ENCODE results near the gene EN2.

Gene EN2

DNA sequence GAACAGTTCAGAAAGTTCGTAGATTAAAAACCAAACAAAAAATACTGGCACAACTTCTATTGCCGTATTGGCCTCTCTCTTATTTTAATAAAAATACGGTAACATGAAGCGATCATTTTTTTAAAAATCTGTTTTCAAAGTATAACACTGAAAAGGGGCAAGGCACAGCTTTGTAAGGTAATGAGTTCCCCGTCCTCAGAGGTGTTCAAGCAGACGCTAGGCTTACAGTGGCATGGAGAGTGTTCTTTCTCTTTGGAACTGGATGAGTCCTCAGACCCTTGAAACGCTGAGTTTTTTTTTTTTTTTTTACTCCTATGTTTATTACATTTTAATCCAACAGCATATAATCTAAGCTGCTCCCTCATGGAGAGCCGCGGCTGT is 7.8 kb downstream of the EN2 start:
- no peak for DNase-seq

DNA sequence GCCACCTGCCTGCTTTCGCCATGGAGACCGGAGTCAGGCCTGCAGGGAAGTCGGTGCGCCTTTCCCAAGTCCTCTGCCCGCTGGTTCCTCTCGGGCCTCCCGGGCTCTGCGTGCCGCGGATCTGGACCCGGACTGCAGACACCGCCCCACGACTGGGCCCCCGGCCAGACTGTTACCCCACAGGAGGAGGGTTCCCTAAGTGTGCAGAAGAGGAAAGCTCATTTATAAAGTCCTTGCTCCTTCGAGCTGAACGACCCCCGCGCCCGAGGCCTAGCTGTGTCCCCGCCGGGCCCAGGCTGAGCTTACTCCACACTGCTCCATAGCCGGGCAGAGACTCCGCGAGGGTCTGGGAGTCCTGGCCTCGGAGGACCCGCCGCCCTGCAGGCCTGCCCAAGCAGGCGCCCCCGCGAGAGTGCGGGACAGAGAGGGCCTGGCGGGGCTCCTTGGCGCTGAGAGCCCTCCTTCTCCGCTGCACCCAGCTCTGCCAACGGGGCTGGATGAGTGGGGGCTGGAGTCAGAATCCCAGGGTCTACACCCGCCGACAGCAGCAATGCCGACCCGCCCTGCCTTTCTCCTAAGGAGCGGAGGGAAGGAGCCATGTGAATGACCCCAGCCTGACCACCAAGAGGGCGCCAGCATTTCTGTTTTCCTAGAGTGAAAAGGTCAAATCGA is 8.3 kb downstream of the EN2 start:
- no peak for DNase-seq

DNA sequence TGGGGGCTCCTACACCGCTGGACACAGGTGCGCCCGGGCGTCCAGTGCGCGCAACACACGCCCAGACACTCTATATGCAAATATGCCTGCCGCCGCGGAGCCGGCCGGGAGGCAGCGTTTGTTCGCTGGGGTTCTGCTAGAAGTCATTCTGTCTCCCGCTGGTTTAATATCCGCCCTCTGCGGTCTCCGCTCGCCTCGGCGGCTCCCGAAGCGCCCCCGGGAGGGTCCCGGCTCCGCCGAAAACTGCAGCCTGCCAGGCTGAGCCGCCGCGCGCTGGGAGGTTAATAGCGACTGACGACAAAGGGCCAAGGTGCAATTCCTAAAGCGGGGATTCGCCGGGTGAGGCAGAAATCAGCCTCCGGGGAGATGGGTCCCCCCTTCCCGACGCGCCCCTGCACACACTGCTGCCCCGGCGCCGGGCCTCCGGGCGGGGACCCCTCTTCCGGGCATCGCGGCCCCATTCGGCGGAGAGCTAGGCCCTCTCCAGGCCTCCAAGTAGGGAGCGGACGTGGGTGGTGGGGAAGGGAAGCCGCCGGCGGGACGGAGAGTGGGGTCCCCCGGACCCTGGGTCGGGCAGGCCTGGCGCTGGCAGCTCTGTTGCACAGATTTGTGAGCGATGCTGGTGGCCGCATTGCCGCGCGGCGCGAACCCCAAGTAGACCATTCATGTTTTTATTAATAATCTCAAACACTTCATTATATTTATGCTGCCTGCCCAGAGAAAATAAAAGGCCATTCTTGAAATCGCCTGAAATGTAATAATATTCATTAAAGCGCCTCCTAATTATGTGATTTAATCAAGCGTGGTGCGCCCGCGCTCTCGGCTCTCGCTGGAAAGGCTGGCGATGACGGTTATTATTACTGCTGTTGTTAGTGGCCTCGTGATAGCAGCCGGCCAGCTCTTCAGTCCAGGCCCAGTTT is 9.1 kb downstream of the EN2 start:
- DNase-seq: peak; percentile 59

DNA sequence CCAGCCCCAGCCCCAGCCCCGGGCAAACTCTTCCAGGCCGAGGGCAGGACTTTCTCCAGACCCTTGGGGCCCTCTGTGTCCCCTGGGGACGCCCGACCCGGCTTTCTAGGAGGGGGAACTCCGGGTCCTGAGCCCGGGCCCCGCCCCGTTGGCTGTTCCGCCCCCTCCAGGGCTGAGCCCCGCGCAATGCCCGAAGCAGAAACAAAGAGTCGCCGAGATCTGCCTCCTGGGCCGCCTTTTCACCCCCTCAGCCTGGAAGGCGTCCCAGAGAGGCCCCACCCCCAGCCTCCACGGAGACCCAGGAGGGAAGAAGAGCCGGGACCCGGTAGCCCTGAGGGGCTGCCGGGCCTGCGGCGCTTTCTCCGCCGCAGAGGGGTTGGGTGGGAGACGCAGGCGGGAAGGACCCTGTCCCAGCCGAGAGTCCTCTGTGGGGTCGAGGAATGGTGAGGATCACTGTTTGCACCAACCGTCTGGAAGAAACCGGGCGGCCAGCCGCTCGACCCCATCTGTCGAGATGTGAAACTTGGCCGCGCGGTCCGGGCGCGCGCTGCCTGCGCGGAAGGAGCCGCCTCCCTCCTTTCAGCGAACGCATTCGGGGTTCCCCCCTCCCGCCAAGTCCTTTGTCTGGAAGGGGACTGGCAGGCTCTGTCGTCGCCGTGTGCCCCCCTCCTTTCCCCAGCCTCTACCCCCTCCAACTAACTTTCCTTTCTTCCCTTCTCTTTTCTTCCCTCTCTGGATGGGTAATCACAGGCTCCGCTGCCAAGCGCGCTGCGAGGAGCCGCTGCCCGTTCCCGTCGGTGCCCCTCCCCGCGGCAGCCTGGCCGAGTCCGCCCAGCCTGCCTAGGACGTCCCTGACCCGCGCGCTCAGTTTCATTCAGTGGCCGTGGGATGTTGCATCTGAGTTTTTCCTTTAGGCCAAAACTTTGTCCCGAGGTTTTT is 10.2 kb downstream of the EN2 start:
- DNase-seq: no peak

DNA sequence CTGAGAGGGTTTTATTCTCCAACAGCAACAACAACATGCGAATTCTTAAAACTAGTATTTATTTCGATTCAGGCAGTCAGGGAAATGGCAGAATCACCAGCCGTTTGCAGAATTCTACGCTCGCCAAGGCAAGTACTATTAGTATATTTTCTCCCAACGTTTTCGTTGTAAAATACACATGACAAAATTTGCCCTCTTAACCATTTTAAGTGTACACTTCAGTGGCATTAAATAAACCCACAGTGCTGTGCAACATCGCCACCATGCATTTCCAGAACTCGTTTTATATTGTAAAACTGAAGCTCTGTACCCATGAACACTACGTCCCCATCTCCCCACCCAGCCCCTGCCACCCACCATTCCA is 10.8 kb downstream of the EN2 start:
- no peak for DNase-seq

DNA sequence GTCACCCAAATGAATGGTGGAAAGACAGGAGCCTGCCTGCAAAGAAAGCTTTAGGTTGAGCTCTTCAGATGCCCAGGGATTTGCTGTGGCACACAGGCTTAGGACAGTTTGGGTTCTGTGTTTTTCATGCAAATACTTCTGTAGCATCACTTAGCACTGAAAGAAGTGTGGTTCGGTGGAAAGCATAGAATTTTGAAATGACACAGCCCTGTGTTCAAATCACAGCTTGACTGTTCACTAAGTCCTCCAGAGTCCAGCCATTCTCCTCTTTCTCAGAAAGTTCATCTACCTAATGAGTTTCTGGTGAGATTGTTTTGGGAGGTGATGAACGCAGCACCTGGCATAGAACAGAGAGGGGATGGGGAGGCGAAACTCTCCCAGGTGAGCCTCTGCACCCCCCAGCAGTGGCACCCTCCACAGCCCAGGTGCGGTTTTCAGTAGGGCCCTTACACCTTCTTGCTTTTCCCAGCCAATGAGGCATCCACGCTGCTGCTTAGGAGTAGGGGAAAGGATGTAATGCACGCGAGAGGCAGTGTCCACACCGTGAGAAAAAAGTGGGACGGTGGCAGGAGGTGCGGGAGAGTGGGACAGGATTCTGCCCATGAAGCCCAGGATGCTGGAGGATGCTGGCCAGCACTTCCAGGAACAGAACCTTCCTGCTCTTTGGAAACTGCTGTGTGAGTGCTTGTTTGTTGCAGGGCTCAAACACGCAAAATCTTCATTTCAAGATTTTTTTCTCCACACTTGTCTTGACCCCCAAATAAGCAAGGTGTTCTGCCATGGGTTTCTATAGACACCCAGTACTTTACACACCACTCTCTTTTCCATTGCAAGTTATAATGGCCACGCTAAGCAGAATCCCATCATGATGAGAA is 11.6 kb downstream of the EN2 start:
- no peak for DNase-seq

DNA sequence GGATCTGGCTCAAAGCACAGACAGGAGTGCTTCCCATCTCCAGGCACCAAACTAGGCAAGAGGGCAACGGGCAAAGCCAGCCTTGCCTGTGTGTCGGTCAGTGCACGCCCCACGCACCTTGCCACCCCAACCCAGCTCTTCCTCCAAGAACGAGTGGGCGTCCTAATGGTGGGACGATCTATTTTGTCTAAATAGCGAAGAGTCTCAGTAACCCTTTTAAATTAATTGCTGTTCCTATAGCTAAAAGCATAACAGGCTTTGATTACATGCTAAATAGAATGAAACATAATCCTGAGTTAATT is 12.2 kb downstream of the EN2 start:
- no peak for DNase-seq

DNA sequence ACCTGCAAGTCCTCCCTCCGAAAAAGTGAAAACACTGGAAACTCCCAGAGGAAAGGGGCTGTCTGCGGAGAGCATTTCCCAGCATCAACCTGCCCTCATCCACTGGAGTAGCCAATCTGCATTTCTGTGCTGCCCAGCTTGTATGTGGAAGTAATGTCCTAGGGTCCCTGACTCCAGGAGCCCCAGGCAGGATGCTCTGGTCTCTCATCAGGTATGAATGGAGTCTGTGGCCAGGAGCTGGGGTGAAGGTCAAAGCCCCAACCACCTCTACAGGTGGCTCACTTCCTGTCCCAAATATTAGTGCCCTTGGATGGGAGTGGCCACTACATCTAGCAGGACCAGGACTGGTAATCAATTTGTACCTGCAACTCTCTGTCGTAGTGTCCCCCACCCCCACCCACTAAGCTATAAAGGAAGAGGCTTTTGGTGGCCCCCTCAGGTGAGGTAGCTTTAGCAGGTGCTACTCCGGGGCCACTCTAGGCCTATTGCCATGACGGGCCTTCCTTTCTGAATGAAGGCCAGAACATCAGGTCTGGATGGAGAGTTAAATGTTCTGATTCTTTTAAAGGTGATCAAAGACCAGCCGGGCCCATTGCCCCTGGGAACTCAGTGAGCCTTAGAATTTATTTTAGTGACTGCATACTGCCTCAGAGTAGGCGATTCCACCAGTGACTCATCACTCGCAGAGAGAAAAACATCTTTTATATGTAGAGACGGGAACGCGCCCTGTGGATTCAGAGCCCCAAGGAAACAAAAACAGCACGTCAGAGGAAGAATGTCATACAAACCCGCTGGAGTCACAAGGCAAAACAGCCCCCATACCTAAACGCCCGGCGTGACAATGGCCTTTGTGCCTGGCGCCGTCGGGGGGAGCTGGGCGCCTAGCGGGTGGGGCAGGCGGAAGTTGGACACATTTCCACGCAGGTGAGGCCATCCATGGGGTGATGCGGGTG is 13.0 kb downstream of the EN2 start:
- no peak for DNase-seq

DNA sequence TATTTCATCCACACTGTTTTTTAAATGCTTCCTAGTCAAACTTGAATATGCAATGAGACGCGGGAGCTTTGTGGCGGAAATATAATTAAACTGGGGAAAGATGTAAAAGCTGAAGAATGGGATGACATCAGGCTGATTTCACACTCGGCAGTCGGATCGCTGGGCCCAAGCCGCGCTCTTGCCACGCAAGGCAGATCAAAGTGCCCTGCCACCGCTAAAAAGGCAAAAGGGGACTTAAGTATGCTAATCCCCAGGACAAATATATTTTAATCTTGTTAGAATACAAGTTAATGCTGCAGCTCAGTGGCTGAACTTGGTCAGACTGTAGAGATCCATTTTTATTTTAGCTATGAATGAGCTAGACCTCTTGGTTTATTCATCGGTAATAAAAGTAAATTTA is 13.8 kb downstream of the EN2 start:
- no peak for DNase-seq

DNA sequence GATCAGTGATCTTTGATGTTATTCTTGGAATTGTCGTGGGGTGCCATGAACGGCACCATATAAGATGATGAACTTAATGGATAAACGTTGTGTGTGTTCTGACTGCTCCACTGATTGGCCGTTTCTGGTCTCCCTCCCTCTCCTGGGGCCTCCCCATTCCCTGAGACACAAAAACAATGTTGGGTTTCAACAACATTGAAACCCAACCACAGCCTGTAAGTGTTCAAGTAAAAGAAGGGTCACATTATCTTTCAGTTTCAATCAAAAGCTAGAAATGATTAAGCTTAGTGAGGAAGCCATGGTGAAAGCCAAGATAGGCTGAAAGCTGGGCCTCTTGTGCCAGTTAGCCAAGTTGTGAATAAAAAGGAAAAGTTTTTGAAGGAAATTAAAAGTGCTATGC is 19.5 kb downstream of the EN2 start:
- DNase-seq: peak; percentile 62

DNA sequence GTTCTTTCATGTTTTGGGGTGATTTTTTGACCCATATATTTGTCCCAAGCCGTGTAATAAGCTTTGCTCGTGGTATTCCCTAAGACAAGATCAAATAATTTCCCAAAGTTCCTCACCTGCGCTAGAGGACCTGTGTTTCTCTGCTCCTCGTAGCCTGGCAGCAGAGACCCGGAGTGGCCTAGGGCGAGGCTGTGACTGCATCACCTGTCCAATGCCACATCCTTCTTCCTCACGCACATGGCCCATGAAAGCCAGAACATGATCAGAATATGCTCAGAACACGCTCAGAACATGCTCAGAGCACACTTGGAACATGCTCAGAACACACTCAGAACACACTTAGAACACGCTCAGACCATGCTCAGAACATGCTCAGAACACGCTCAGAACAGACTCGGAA is 23.8 kb downstream of the EN2 start:
- DNase-seq: no peak

DNA sequence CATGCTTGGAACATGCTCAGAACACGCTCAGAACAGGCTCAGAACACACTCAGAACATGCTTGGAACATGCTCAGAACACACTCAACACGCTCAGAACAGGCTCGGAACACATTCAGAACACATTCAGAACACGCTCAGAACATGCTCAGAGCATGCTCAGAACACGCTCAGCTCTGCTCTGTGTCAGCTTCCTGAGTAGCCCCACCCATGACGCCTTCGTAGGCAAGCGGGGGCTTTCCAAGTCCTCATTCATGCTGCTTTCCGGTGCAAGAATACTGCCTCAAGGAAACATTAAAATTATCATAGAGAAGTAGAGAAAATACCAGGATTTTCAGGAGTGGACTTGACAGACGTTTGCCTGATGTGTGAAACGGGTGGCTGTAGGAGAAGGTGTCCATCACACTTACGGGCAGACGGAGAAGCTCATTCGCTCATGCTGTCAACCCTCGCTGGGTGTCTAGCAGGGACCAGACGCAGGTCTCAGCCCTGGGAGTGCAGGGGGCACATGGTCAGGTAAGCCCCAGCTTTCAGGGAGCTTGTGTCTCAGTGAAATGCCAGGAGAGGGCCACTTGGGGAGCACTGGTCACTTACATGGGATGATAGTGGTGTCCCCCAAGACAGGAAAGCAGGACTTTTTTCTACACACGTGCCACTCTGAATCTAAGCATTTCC is 24.7 kb downstream of the EN2 start:
- no peak for DNase-seq

DNA sequence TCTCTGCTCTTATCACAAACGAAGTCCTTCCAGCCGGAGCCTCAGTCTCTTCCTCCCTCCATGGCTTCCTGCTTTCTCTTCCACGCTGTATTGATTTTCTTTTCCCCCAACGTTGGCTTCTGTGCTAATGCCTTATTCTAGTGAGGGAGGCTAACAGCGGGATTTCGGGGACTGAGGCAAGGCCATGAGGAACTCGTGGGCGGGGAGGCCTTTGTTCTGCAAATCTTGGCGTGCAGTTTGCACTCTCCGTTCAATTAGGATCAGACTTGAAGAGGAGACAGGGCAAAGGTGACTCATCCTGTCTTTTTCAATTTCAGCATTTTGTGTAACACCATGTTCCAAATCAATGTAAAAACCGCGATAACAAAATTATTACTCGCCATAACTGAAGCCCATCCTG is 25.3 kb downstream of the EN2 start:
- peak; percentile 18 for DNase-seq

DNA sequence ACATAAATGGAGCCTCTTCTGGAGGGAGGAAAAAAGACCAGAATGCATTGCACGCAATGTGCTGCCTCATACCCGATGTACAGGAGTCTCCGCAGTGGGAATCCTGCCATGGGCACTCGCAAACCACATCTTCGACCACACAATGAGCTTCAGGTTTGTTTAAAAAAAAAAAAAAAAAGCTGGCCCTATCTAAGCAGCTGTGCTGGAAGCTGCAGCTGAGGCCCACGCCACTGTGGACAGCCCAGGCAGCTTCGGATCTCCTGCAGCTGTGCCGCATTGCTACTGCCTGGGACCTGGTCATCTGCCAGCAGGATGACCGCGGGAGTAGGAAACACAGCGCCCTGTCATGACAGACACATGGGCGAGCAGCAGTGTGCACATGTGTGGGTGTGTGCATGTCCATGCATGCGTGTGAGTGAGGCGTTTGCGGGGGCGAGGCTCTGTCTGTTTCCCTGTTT is 26.0 kb downstream of the EN2 start:
- DNase-seq: no peak

DNA sequence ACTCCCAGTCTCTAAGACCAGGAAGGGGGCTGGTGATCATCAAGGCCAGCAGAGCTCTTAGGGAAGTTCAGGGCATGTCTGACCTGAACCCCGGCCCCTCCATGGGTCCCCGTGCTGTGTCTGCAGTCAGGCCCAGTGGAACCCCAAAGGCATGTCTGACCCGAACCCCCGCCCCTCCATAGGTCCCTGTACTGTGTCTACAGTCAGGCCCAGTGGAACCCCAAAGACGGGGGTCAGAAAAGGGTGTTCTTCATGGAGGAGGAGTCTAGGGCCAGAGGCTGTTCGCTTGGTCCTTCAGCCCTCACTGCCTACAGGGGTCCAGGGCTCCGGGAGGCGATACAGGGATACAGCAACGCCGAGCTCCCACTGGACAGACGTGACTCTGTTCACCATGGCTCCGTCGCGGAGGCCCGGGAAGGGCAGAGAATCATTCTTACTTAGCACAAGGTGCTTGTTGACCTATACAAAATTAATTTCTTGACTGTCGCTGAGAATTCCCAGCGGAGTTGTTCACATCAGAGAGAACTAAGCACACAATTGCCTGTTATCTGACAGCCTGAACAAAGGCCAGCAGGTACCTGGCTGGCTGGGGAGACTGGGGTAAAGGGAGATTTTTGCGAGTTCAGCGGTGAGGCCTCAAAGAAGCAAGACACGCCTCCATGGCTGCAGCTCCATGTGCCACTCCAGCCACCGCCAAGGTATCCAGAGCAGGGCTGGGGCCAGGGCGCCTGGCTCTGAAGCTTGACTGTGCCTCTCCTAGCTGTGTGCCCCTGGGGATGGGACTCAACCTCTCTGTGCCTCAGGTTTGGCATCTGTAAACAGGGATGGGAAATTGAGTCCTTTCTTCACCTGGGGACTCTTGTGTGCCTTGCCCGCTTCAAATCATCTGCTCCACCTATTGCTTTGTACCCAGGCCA is 26.8 kb downstream of the EN2 start:
- no peak for DNase-seq

DNA sequence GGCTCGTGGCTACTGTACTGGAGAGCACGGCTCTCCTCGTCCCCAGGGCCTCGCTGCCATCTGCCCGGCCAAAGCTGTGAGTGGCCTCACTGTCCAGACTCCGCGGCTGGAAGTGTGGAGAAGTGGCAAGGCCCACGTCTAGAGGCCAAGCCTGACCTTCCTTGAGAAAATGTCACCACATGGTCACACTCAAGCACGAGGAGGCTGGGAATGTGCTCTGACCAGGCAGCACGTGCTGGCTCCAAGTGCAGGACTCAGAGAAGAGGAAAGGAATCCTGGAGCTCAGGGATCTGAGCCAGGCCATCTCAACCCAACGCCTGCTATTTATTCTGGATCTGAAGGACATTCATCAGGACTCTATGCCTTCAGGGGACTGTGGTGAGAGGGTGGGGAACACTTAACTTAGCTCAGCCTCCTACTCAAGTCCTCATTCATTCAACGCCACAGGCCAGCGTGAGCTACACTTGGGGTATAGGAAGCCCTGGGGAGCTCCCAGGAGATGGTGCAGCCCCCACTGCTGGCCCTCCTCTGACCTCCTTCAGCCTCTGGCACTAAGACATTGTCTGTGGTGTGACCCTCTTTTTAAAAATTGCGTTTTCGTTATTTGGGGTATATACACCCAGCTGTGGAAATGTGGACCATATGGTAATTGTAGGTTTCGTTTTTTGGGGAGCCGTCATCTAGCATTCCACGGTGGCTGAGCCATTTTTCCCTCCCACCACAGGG is 29.0 kb downstream of the EN2 start:
- DNase-seq: no peak

DNA sequence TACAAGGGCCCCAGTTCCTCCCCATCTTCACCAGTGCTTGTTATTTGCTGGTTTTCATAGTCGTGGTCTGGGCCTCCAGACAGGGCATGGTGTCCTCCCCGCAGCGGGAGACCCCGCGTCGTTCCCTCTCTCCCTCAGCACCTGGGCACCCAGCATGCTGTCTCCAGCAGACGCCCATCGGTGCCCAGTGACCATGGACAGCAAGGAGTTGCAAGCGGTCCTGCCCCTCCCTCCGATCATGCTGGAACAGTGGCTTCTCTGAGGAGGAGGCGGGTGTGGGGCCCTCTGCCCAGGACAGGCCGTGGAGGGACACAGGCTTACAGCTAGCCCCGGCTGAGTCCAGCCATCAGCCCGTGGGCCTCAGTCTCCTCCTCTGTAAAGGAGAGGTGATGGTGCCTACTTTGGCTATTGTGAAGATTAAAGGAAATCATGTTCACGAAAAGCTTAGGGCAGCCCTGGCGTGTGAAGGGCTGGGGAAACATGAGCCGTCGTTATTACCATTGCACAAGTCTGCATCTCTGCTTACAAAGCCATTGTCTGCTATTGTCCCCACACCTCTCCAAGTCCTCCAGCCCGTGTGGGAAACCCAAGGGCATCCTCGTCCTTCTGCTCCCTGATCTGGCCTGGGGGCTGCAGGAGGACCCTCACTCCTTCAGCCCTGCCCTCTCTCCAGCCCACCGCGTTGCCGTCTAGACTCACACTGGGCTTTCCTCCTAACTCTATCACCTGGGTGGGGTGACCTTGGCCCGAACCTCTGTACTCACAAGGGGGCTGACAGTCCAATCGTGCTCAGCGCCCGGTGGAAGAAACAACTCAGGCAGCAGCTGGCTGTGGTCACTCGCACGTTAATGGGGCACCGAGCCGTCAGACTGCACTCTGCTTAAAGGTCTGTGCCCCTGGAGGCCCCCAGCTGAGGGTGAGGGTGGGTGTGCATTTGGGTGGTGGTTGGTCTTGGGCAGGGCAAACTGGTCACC is 29.9 kb downstream of the EN2 start:
- DNase-seq: no peak
